H9 (cell line): Measurements from ENCODE around the gene TIGD1. TPM values are rescaled to one million over a fixed set of nuclear protein-coding genes. Genes with fewer than 3 reads are reported as not detected.

Experiments used
- DNase-seq: peaks from one replicate; pipeline ENCODE4 v3.0.0-alpha.2; 2017
- H2AFZ ChIP-seq: one replicate; pipeline ENCODE4 v1.6.1; 2013; ENCODE audit warnings: mild to moderate bottlenecking, low read length, control low read depth, moderate library complexity
- H2AK5ac ChIP-seq: 2 replicates; pipeline ENCODE4 v1.6.1; 2013; ENCODE audit warnings: low read length, control low read depth, mixed read lengths; ENCODE audit not compliant: insufficient read length
- H2BK120ac ChIP-seq: one replicate; pipeline ENCODE4 v1.6.1; 2013; ENCODE audit warnings: low read depth, mild to moderate bottlenecking, low read length, control low read depth, inconsistent platforms; ENCODE audit not compliant: poor library complexity, severe bottlenecking
- H2BK12ac ChIP-seq: 2 replicates; pipeline ENCODE4 v1.6.1; 2013; ENCODE audit warnings: low read length, control low read depth, mixed read lengths, low read depth; ENCODE audit not compliant: insufficient read length
- H2BK15ac ChIP-seq: 2 replicates; pipeline ENCODE4 v1.6.1; 2013; ENCODE audit warnings: low read depth, low read length, control low read depth
- H2BK20ac ChIP-seq: one replicate; pipeline ENCODE4 v1.6.1; 2013; ENCODE audit warnings: low read depth, mild to moderate bottlenecking, low read length, control low read depth, inconsistent platforms; ENCODE audit not compliant: poor library complexity, severe bottlenecking
- H2BK5ac ChIP-seq: 2 replicates; pipeline ENCODE4 v1.6.1; 2013; ENCODE audit warnings: low read length, control low read depth, mixed read lengths; ENCODE audit not compliant: insufficient read length
- H3K14ac ChIP-seq: 2 replicates; pipeline ENCODE4 v1.6.1; 2013; ENCODE audit warnings: low read length, control low read depth; ENCODE audit not compliant: insufficient read depth
- H3K18ac ChIP-seq: 2 replicates; pipeline ENCODE4 v1.6.1; 2013; ENCODE audit warnings: low read depth, mild to moderate bottlenecking, mixed read lengths, low read length, control low read depth; ENCODE audit not compliant: insufficient read length
- H3K23ac ChIP-seq: 2 replicates; pipeline ENCODE4 v1.6.1; 2013; ENCODE audit warnings: low read length, control low read depth, mixed read lengths, low read depth; ENCODE audit not compliant: insufficient read length
- H3K23me2 ChIP-seq: 2 replicates; pipeline ENCODE4 v1.6.1; 2013; ENCODE audit warnings: low read depth, mild to moderate bottlenecking, mixed read lengths, low read length, control low read depth; ENCODE audit not compliant: insufficient read length, poor library complexity, severe bottlenecking
- H3K27ac ChIP-seq: 2 replicates; pipeline ENCODE4 v1.5.1; 2013; ENCODE audit warnings: low read length, control low read depth, mixed read lengths, low read depth; ENCODE audit not compliant: insufficient read length
- H3K27me3 ChIP-seq: 2 replicates; pipeline ENCODE4 v1.6.1; 2013; ENCODE audit warnings: low read length, control low read depth, inconsistent platforms; ENCODE audit not compliant: insufficient read depth
- H3K4ac ChIP-seq: 2 replicates; pipeline ENCODE4 v1.6.1; 2013; ENCODE audit warnings: low read depth, mild to moderate bottlenecking, control low read depth, inconsistent platforms, low read length, moderate library complexity
- H3K4me1 ChIP-seq: 2 replicates; pipeline ENCODE4 v1.6.1; 2013; ENCODE audit warnings: low read length, control low read depth, inconsistent platforms; ENCODE audit not compliant: insufficient read depth
- H3K4me2 ChIP-seq: 2 replicates; pipeline ENCODE4 v1.6.1; 2013; ENCODE audit warnings: low read length, control low read depth, mixed read lengths; ENCODE audit not compliant: insufficient read length, insufficient read depth
- H3K56ac ChIP-seq: 2 replicates; pipeline ENCODE4 v1.6.1; 2013; ENCODE audit warnings: low read depth, mild to moderate bottlenecking, mixed read lengths, low read length, control low read depth; ENCODE audit not compliant: insufficient read length
- H3K79me1 ChIP-seq: 2 replicates; pipeline ENCODE4 v1.6.1; 2013; ENCODE audit warnings: low read depth, mild to moderate bottlenecking, moderate library complexity, low read length, control low read depth, inconsistent platforms; ENCODE audit not compliant: insufficient read depth, poor library complexity, severe bottlenecking
- H3K79me2 ChIP-seq: 2 replicates; pipeline ENCODE4 v1.6.1; 2013; ENCODE audit warnings: low read length, control low read depth, inconsistent platforms; ENCODE audit not compliant: insufficient read depth
- H3K9ac ChIP-seq: 2 replicates; pipeline ENCODE4 v1.6.1; 2013; ENCODE audit warnings: low read length, control low read depth, mixed read lengths; ENCODE audit not compliant: insufficient read length; ENCODE audit errors: extremely low read depth
- H3K9me3 ChIP-seq: one replicate; pipeline ENCODE4 v1.6.1; 2013; ENCODE audit warnings: low read depth, low read length, inconsistent platforms; ENCODE audit not compliant: control insufficient read depth
- H3T11ph ChIP-seq: one replicate; pipeline ENCODE4 v1.6.1; 2013; ENCODE audit warnings: mild to moderate bottlenecking, low read length, control low read depth, inconsistent platforms
- H4K20me1 ChIP-seq: one replicate; pipeline ENCODE4 v1.6.1; 2013; ENCODE audit not compliant: control insufficient read depth, insufficient read length, insufficient read depth
- H4K5ac ChIP-seq: 2 replicates; pipeline ENCODE4 v1.6.1; 2013; ENCODE audit warnings: low read depth, mild to moderate bottlenecking, mixed read lengths, low read length, control low read depth; ENCODE audit not compliant: insufficient read length
- H4K8ac ChIP-seq: replicated peaks from 2 replicates; pipeline ENCODE4 v1.6.1; 2013; ENCODE audit warnings: low read length, control low read depth, mixed read lengths, low read depth; ENCODE audit not compliant: insufficient read length
- H4K91ac ChIP-seq: 2 replicates; pipeline ENCODE4 v1.6.1; 2013; ENCODE audit warnings: low read depth, mild to moderate bottlenecking, moderate library complexity, mixed read lengths, low read length, control low read depth; ENCODE audit not compliant: insufficient read length
- H3K27ac Mint-ChIP-seq, 3 experiments: 2 replicates in 2 of 3; 3 replicates in 1 of 3; pipeline ENCODE4 v1.8.0; 2020 to 2021; ENCODE audit warnings: mixed read lengths in 3 of 3, mild to moderate bottlenecking in 1 of 3, moderate library complexity in 1 of 3
- H3K27me3 Mint-ChIP-seq: 2 replicates; pipeline ENCODE4 v1.8.0; 2021; ENCODE audit warnings: low read depth, mild to moderate bottlenecking, moderate library complexity, mixed read lengths
- H3K36me3 Mint-ChIP-seq, 3 experiments: 2 replicates in 2 of 3; 3 replicates in 1 of 3; pipeline ENCODE4 v1.8.0; 2020 to 2021; ENCODE audit warnings: low read depth in 3 of 3, mixed read lengths in 3 of 3; ENCODE audit not compliant: insufficient read depth in 1 of 3
- H3K4me1 Mint-ChIP-seq, 2 experiments: 2 replicates each; pipeline ENCODE4 v1.8.0; 2020; ENCODE audit warnings: mixed read lengths in 2 of 2
- H3K4me3 Mint-ChIP-seq, 2 experiments: 2 replicates in 1 of 2; 3 replicates in 1 of 2; pipeline ENCODE4 v1.8.0; 2020 to 2021; ENCODE audit warnings: mild to moderate bottlenecking in 2 of 2, mixed read lengths in 2 of 2, moderate library complexity in 1 of 2
- H3K9me3 Mint-ChIP-seq, 2 experiments: 2 replicates in 1 of 2; 3 replicates in 1 of 2; pipeline ENCODE4 v1.8.0; 2020; ENCODE audit warnings: mild to moderate bottlenecking in 2 of 2, mixed read lengths in 2 of 2, moderate library complexity in 1 of 2
- WGBS: extraction: QIAGEN DNeasy Blood & Tissue Kit; methylation state at CpG from one replicate; pipeline ENCODE4 v1.1.7; 2013; ENCODE audit warnings: missing lambda C conversion rate, low lambda C conversion rate, mixed read lengths; ENCODE audit not compliant: insufficient read length; ENCODE audit errors: extremely low coverage; 5-methylcytosine and 5-hydroxymethylcytosine counted together
- total RNA-seq: library from RNA; stranded (reverse); gene quantifications from 2 replicates; pipeline ENCODE4 v1.2.1, GENCODE V29; 2021
- TF ChIP-seq, protein P1 (sequence below): fragments of 200-600 bp; sonication (generic); conservative IDR thresholded peaks from 3 replicates; pipeline ENCODE4 v1.8.0; 2021; ENCODE audit warnings: antibody characterized with exemption, mild to moderate bottlenecking

TIGD1 gene
- total RNA-seq, 1 experiment from 2014 or later, result 6.3 TPM

DNA sequence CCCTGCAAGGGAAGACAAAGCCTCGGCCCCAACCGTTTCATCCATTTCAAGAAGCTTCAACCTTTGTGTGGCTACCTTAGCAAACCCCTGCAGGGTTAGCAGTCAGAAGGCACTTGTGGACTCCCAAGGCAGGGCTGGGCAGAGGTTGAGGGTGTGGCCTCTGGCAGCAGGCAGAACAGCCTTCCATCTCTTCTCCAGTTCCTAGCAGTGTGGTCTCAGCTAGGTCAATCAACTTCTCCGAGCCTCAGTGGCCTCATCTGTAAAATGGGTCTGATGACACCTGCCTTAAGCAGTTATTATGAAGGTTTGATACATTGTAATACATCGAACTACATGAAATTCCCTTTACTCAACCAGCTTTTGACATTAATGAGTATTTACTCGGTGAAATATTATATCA, 37.0 kb downstream of the TIGD1 start:
- Histone ChIP-seq H4K5ac (no peak overlapping the region), H3T11ph (no peak overlapping the region), H2BK15ac (no peak overlapping the region), H3K79me2 (no peaks in the 10 kb centered on the region), H3K4ac (no peak overlapping the region), H3K23me2 (no peaks in the 10 kb centered on the region), H3K4me2 (no peak overlapping the region), H3K14ac (no peak overlapping the region), H3K18ac (no peak overlapping the region), H2AFZ (no peak overlapping the region), H2BK12ac (no peak overlapping the region), H3K27me3 (no peaks in the 10 kb centered on the region), H3K9ac (no peak overlapping the region), H4K91ac (no peak overlapping the region), H3K9me3 (no peaks in the 10 kb centered on the region), H3K27ac (no peak overlapping the region), H4K8ac (no peak overlapping the region), H3K23ac (no peak overlapping the region), H3K4me1 (no peaks in the 10 kb centered on the region), H3K79me1 (no peaks in the 10 kb centered on the region), H2AK5ac (no peak overlapping the region), H2BK120ac (no peak overlapping the region), H2BK5ac (no peak overlapping the region), H3K56ac (no peak overlapping the region), H4K20me1 (no peaks in the 10 kb centered on the region), H2BK20ac (no peak overlapping the region)
- no peak overlapping the region for H3K27ac Mint-ChIP-seq
- TF ChIP-seq, protein P1, sequence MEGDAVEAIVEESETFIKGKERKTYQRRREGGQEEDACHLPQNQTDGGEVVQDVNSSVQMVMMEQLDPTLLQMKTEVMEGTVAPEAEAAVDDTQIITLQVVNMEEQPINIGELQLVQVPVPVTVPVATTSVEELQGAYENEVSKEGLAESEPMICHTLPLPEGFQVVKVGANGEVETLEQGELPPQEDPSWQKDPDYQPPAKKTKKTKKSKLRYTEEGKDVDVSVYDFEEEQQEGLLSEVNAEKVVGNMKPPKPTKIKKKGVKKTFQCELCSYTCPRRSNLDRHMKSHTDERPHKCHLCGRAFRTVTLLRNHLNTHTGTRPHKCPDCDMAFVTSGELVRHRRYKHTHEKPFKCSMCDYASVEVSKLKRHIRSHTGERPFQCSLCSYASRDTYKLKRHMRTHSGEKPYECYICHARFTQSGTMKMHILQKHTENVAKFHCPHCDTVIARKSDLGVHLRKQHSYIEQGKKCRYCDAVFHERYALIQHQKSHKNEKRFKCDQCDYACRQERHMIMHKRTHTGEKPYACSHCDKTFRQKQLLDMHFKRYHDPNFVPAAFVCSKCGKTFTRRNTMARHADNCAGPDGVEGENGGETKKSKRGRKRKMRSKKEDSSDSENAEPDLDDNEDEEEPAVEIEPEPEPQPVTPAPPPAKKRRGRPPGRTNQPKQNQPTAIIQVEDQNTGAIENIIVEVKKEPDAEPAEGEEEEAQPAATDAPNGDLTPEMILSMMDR, result no peak
- DNase-seq, result no peak
- H3K27me3 Mint-ChIP-seq, result peaks cover 17% of the 10 kb centered on the region
- no peaks in the 10 kb centered on the region for H3K36me3 Mint-ChIP-seq
- H3K4me1 Mint-ChIP-seq, result peaks cover 13 to 32% of the 10 kb centered on the region in 2 experiments
- no CpG with 5 or more reads among the region's 5 CpGs for WGBS
- H3K4me3 Mint-ChIP-seq, result no peak overlapping the region
- H3K9me3 Mint-ChIP-seq, result peaks cover 0 to 2% of the 10 kb centered on the region in 2 experiments; a peak in 2 of 5 replicates
